GM23248 (cell line): Measurements from ENCODE around the gene CLEC16A.

Experiments used
- EZH2 ChIP-seq: fragments of 200-600 bp; sonication (generic); IDR thresholded peaks from 2 replicates; pipeline ENCODE4 v1.6.1; 2018; ENCODE audit warnings: antibody characterized with exemption, mild to moderate bottlenecking; ENCODE audit not compliant: insufficient read depth, poor library complexity, severe bottlenecking
- EZH2phosphoT487 ChIP-seq: fragments of 200-600 bp; sonication (generic); IDR thresholded peaks from 2 replicates; pipeline ENCODE4 v1.6.1; 2018; ENCODE audit warnings: antibody characterized with exemption, moderate library complexity, mild to moderate bottlenecking, low read depth; ENCODE audit not compliant: insufficient read depth

DNA sequence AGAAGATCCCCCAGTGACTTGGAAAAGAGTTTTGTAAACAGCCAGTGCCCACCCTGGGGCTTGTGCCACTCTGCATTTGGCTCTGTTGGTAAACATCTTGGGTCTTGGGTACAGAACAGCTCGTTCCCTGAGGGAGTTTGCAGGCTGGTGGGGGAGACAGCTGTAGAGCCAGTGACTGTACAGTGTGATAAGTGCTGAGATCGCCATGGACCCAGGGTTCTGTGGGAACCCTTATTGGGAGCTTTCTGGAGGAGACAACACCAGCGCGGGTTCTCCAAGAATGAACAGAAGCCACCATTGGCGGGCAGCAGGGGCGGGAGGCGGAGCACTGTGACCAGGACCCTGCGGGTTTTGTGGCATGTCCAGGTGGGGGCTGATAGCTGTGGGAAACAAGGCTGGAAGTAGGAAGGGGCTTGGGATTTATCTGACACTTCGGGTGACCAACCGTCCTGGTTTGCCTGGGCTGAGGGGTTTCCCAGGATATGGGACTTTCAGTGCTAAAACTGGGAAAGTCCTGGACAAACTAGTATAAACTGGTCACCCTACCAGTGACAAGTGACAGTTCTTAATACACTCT lies 2.9 kb downstream of the CLEC16A start:
- TF ChIP-seq EZH2phosphoT487 (no peak), EZH2 (no peak)
